ENCODE measurements around the gene GPD2. TPM values are rescaled to one million over a fixed set of nuclear protein-coding genes. Genes with fewer than 3 reads are reported as not detected.

GPD2 gene
- total and polyA plus RNA-seq, 2 of the 4 experiments (the other 2 are of a cell fraction) = 20.4 to 100 TPM

GRCh38 chr2:156538083-156538504 lies 101.9 kb downstream of the GPD2 start:
- in situ Hi-C loops (cut with MboI; ENCODE audit: low sequenced_read_pairs) (no loop called here), intact Hi-C loops (cut with micrococcal nuclease) (no loop called here), dilution Hi-C loops (cut with HindIII; ENCODE audit: low sequenced_read_pairs, unreplicated experiment) (no loop called here)
- no peak overlapping the region for H2AK5ac ChIP-seq (ENCODE audit: low read depth, low read length)
- no TSS peak for BruUV-seq (replicated peaks)
- H3K4me1 ChIP-seq (ENCODE audit: control insufficient read depth, insufficient read depth, low read length) = peaks cover 5% of the 10 kb centered on the region
- ChIA-PET CTCF (interaction anchor here (0.6 kb wide), 1 partner anchor 72 kb away, joined by 5 read pairs; no protein-coding TSS in a partner anchor), POLR2A (ENCODE audit: unreplicated experiment) (no interaction called here)
- H4K20me1 ChIP-seq (ENCODE audit: insufficient read depth, low read length) = no peaks in the 10 kb centered on the region
- no peak overlapping the region for H4K8ac ChIP-seq (ENCODE audit: low read depth in 2 of 2, low read length in 2 of 2)
- H3K36me3 ChIP-seq (ENCODE audit: control insufficient read depth, insufficient read depth, low read length) = no peaks in the 10 kb centered on the region
- no peak overlapping the region for H3K27ac ChIP-seq (ENCODE audit: insufficient read depth, low read length)
- no peak overlapping the region for H3K56ac ChIP-seq (ENCODE audit: extremely low read depth, insufficient read depth, low read length)
- H3K4me2 ChIP-seq (ENCODE audit: low read depth, low read length) = peak overlapping the region; percentile 16; the same call in 1 of the 2 replicates
- peak; percentile 4 for DNase-seq
- no peak for TF ChIP-seq CEBPB (IDR thresholded peaks at IDR 0.05; ENCODE audit: low read depth, low read length)
- TF ChIP-seq MAZ (IDR thresholded peaks at IDR 0.05; ENCODE audit: borderline replicate concordance, low read depth, low read length) = no peak
- TF ChIP-seq USF2 (IDR thresholded peaks at IDR 0.05; ENCODE audit: low read depth, low read length) = no peak
- no peak for TF ChIP-seq ELK1 (IDR thresholded peaks at IDR 0.05; ENCODE audit: borderline replicate concordance, low read depth, low read length)
- no peak for TF ChIP-seq SMC3 (IDR thresholded peaks at IDR 0.05; ENCODE audit: low read depth, low read length)
- no peak for TF ChIP-seq RAD21 (IDR thresholded peaks at IDR 0.05; ENCODE audit: low read length)
- no peak for TF ChIP-seq POLR2A (IDR thresholded peaks at IDR 0.05; ENCODE audit: low read depth, low read length)
- TF ChIP-seq CHD1 (IDR thresholded peaks at IDR 0.05; ENCODE audit: low read depth, low read length) = no peak
- TF ChIP-seq MXI1 (IDR thresholded peaks at IDR 0.05; ENCODE audit: borderline replicate concordance, low read depth, low read length) = no peak
- no peak overlapping the region for H2BK5ac ChIP-seq (ENCODE audit: low read depth, low read length, poor library complexity, severe bottlenecking)
- H3K14ac ChIP-seq (replicated peaks; ENCODE audit: low read depth, low read length) = no peak overlapping the region
- 0 out of 2 replicates have a peak, but pooled peaks have one; percentile 19 for ATAC-seq (ENCODE audit: low read depth)
- no peak overlapping the region for H2BK120ac ChIP-seq (ENCODE audit: low read depth, low read length)
- no peak overlapping the region for H2BK15ac ChIP-seq (ENCODE audit: low read depth, low read length)
- no peaks in the 10 kb centered on the region; the same call in 1 of the 2 replicates for H3K9me3 ChIP-seq (ENCODE audit: control insufficient read depth, insufficient read depth, low read length)
- no peak overlapping the region for H3K4ac ChIP-seq (ENCODE audit: low read depth, low read length)
- no peak overlapping the region; the same call in 1 of the 2 replicates for H3K18ac ChIP-seq (ENCODE audit: low read depth, low read length)
- no peak overlapping the region for H2AFZ ChIP-seq (replicated peaks; ENCODE audit: low read length, poor library complexity)
- no peak overlapping the region for H2AK9ac ChIP-seq (replicated peaks; ENCODE audit: low read depth, low read length, poor library complexity)
- WGBS, 2 experiments (ENCODE audit: extremely low coverage in 2 of 2, insufficient read length in 1 of 2) = no CpG with 5 or more reads among the region's 2 CpGs
- no peak overlapping the region for H4K91ac ChIP-seq (ENCODE audit: insufficient read depth, low read depth, low read length)
- H3K4me3 ChIP-seq (ENCODE audit: insufficient read depth, low read depth, low read length) = no peak overlapping the region
- H3K79me1 ChIP-seq (ENCODE audit: low read depth in 1 of 2, low read length in 2 of 2) = peaks cover 0 to 3% of the 10 kb centered on the region in 2 experiments; a peak in 2 of 4 replicates
- H2BK20ac ChIP-seq (ENCODE audit: low read depth, low read length) = no peak overlapping the region
- H3K27me3 ChIP-seq (ENCODE audit: control insufficient read depth, insufficient read depth, low read length) = no peaks in the 10 kb centered on the region
- no peak overlapping the region for H3K9ac ChIP-seq (ENCODE audit: low read depth, low read length)
- H4K5ac ChIP-seq (ENCODE audit: low read depth, low read length) = no peak overlapping the region
- H3K9me1 ChIP-seq (ENCODE audit: insufficient read depth, low read length) = peaks cover 4% of the 10 kb centered on the region; the same call in 1 of the 2 replicates
- no peak overlapping the region for H3K23ac ChIP-seq (ENCODE audit: low read depth, low read length)

All from IMR-90 (cell line).